Measurements from ENCODE around the gene DAAM1. TPM values are rescaled to one million over a fixed set of nuclear protein-coding genes. Genes with fewer than 3 reads are reported as not detected.
A peak's percentile ranks its signal among the peaks of the same experiment; 100 is the strongest.

DAAM1 gene
- total RNA-seq, 1 experiment from 2014 or later, result 0.57 TPM

- in situ Hi-C loops (cut with HindIII; ENCODE audit: low pct_unique_long_range_greater_than_20kb, low sequenced_read_pairs), result no loop called here
- DNase-seq (ENCODE audit: low read depth), result no peak
These were observed 153.5 kb downstream of the DAAM1 start for GRCh38 chr14:59341858-59342477.

GRCh38 chr14:59342516-59343484 lies 154.3 kb downstream of the DAAM1 start:
- DNase-seq (ENCODE audit: low read depth), result no peak
- in situ Hi-C loops (cut with HindIII; ENCODE audit: low pct_unique_long_range_greater_than_20kb, low sequenced_read_pairs), result no loop called here

GRCh38 chr14:59343585-59343984 lies 155.1 kb downstream of the DAAM1 start:
- in situ Hi-C loops (cut with HindIII; ENCODE audit: low pct_unique_long_range_greater_than_20kb, low sequenced_read_pairs), result no loop called here
- peak; percentile 17 for DNase-seq (ENCODE audit: low read depth)

GRCh38 chr14:59344016-59344415 lies 155.5 kb downstream of the DAAM1 start:
- in situ Hi-C loops (cut with HindIII; ENCODE audit: low pct_unique_long_range_greater_than_20kb, low sequenced_read_pairs), result no loop called here
- no peak for DNase-seq (ENCODE audit: low read depth)

- DNase-seq (ENCODE audit: low read depth), result no peak
- in situ Hi-C loops (cut with HindIII; ENCODE audit: low pct_unique_long_range_greater_than_20kb, low sequenced_read_pairs), result no loop called here
These were observed 156.4 kb downstream of the DAAM1 start for GRCh38 chr14:59344691-59345455.

- no peak for DNase-seq (ENCODE audit: low read depth)
- in situ Hi-C loops (cut with HindIII; ENCODE audit: low pct_unique_long_range_greater_than_20kb, low sequenced_read_pairs), result no loop called here
These were observed 157.9 kb downstream of the DAAM1 start for GRCh38 chr14:59346329-59346728.

GRCh38 chr14:59346796-59347510 lies 158.5 kb downstream of the DAAM1 start:
- no peak for DNase-seq (ENCODE audit: low read depth)
- in situ Hi-C loops (cut with HindIII; ENCODE audit: low pct_unique_long_range_greater_than_20kb, low sequenced_read_pairs), result no loop called here

- in situ Hi-C loops (cut with HindIII; ENCODE audit: low pct_unique_long_range_greater_than_20kb, low sequenced_read_pairs), result no loop called here
- no peak for DNase-seq (ENCODE audit: low read depth)
These were observed 159.0 kb downstream of the DAAM1 start for GRCh38 chr14:59347511-59347900.

GRCh38 chr14:59347915-59348314 lies 159.4 kb downstream of the DAAM1 start:
- in situ Hi-C loops (cut with HindIII; ENCODE audit: low pct_unique_long_range_greater_than_20kb, low sequenced_read_pairs), result no loop called here
- no peak for DNase-seq (ENCODE audit: low read depth)

- in situ Hi-C loops (cut with HindIII; ENCODE audit: low pct_unique_long_range_greater_than_20kb, low sequenced_read_pairs), result no loop called here
- DNase-seq (ENCODE audit: low read depth), result no peak
These were observed 160.8 kb downstream of the DAAM1 start for GRCh38 chr14:59349258-59349701.

GRCh38 chr14:59352961-59353360 lies 164.5 kb downstream of the DAAM1 start:
- DNase-seq (ENCODE audit: low read depth), result no peak
- in situ Hi-C loops (cut with HindIII; ENCODE audit: low pct_unique_long_range_greater_than_20kb, low sequenced_read_pairs), result no loop called here

- no peak for DNase-seq (ENCODE audit: low read depth)
- in situ Hi-C loops (cut with HindIII; ENCODE audit: low pct_unique_long_range_greater_than_20kb, low sequenced_read_pairs), result no loop called here
These were observed 166.2 kb downstream of the DAAM1 start for GRCh38 chr14:59354666-59355065.

GRCh38 chr14:59355091-59355490 lies 166.6 kb downstream of the DAAM1 start:
- DNase-seq (ENCODE audit: low read depth), result no peak
- in situ Hi-C loops (cut with HindIII; ENCODE audit: low pct_unique_long_range_greater_than_20kb, low sequenced_read_pairs), result no loop called here

- in situ Hi-C loops (cut with HindIII; ENCODE audit: low pct_unique_long_range_greater_than_20kb, low sequenced_read_pairs), result no loop called here
- DNase-seq (ENCODE audit: low read depth), result no peak
These were observed 167.8 kb downstream of the DAAM1 start for GRCh38 chr14:59356312-59356711.

GRCh38 chr14:59356767-59357166 lies 168.3 kb downstream of the DAAM1 start:
- DNase-seq (ENCODE audit: low read depth), result no peak
- in situ Hi-C loops (cut with HindIII; ENCODE audit: low pct_unique_long_range_greater_than_20kb, low sequenced_read_pairs), result no loop called here

- in situ Hi-C loops (cut with HindIII; ENCODE audit: low pct_unique_long_range_greater_than_20kb, low sequenced_read_pairs), result no loop called here
- peak; percentile 43 for DNase-seq (ENCODE audit: low read depth)
These were observed 169.6 kb downstream of the DAAM1 start for GRCh38 chr14:59358102-59358501.

- in situ Hi-C loops (cut with HindIII; ENCODE audit: low pct_unique_long_range_greater_than_20kb, low sequenced_read_pairs), result no loop called here
- no peak for DNase-seq (ENCODE audit: low read depth)
These were observed 170.3 kb downstream of the DAAM1 start for GRCh38 chr14:59358784-59359183.

GRCh38 chr14:59359431-59360124 lies 171.1 kb downstream of the DAAM1 start:
- in situ Hi-C loops (cut with HindIII; ENCODE audit: low pct_unique_long_range_greater_than_20kb, low sequenced_read_pairs), result no loop called here
- no peak for DNase-seq (ENCODE audit: low read depth)

Data from Caki2 (cell line).